ENCODE data around the gene TMSB10. TPM values are rescaled to one million over a fixed set of nuclear protein-coding genes. Genes with fewer than 3 reads are reported as not detected.

TMSB10 gene
- total RNA-seq, 1 donor from 2014 or later: 2,534 TPM

DNA sequence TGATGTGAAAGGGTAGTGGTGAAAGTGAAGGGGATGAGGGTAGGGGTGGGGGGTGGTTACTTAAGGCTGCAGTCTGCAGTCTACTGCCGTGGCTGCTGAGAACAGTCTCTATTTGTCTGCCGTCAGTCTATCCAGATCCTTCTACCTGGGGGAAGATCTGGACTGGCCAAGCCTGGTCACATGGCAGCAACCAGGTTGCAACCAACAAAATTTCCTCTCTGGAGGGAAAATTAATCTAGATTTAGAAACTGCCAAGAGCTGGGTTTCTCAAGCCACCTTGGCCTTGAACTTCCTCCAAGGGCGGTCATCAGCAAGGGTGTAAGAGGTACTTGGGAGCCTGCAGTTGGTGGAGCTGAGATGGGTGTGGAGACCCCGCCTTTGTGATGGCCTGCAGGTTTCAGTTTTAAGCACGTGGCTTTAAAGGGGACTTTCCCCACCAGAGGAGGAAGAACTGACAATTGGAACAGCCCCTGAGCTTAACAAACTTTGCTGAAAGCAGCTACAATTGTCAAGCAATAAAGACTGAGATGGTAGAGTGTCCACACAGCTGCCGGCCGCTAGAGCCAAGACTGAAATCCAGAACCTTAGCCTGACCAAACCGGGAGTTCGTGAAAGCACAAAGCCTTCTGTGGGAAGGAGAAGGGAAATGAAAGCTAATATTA, 34.1 kb downstream of the TMSB10 start:
- Mint-ChIP-seq H3K27me3 (ENCODE audit: unreplicated experiment) (no peaks in the 10 kb centered on the region), H3K4me1 (ENCODE audit: unreplicated experiment) (peaks cover 5% of the 10 kb centered on the region), H3K9me3 (ENCODE audit: unreplicated experiment) (no peaks in the 10 kb centered on the region), H3K4me3 (ENCODE audit: unreplicated experiment) (no peak overlapping the region), H3K36me3 (ENCODE audit: unreplicated experiment) (peaks cover 3% of the 10 kb centered on the region), H3K27ac (ENCODE audit: unreplicated experiment) (no peak overlapping the region)
- TF ChIP-seq, protein P1, sequence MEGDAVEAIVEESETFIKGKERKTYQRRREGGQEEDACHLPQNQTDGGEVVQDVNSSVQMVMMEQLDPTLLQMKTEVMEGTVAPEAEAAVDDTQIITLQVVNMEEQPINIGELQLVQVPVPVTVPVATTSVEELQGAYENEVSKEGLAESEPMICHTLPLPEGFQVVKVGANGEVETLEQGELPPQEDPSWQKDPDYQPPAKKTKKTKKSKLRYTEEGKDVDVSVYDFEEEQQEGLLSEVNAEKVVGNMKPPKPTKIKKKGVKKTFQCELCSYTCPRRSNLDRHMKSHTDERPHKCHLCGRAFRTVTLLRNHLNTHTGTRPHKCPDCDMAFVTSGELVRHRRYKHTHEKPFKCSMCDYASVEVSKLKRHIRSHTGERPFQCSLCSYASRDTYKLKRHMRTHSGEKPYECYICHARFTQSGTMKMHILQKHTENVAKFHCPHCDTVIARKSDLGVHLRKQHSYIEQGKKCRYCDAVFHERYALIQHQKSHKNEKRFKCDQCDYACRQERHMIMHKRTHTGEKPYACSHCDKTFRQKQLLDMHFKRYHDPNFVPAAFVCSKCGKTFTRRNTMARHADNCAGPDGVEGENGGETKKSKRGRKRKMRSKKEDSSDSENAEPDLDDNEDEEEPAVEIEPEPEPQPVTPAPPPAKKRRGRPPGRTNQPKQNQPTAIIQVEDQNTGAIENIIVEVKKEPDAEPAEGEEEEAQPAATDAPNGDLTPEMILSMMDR (IDR thresholded peaks at IDR 0.05): no peak
- no peak for DNase-seq (ENCODE audit: extremely low spot score, unreplicated experiment)

DNA sequence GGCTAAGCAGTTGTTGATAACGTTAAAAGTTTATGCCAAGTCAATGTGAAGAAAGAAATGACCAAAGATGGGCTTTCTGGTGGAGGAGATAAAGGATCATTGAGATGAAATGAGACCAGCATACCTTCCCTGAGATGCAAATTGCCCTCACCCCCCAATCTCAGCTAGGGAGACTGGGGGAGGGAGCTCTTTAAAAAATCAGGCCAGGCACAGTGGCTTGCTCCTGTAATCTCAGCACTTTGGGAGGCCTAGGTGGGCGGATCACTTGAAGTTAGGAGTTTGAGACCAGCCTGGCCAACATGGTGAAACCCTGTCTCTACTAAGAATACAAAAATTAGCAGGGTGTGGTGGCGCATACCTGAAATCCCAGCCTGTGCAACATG, 34.6 kb downstream of the TMSB10 start:
- TF ChIP-seq, protein P1 (IDR thresholded peaks at IDR 0.05): no peak
- DNase-seq (ENCODE audit: extremely low spot score, unreplicated experiment): no peak
- Mint-ChIP-seq H3K27ac (ENCODE audit: unreplicated experiment) (no peak overlapping the region), H3K4me3 (ENCODE audit: unreplicated experiment) (no peak overlapping the region), H3K27me3 (ENCODE audit: unreplicated experiment) (no peaks in the 10 kb centered on the region), H3K4me1 (ENCODE audit: unreplicated experiment) (peaks cover 5% of the 10 kb centered on the region), H3K9me3 (ENCODE audit: unreplicated experiment) (no peaks in the 10 kb centered on the region), H3K36me3 (ENCODE audit: unreplicated experiment) (peaks cover 3% of the 10 kb centered on the region)

DNA sequence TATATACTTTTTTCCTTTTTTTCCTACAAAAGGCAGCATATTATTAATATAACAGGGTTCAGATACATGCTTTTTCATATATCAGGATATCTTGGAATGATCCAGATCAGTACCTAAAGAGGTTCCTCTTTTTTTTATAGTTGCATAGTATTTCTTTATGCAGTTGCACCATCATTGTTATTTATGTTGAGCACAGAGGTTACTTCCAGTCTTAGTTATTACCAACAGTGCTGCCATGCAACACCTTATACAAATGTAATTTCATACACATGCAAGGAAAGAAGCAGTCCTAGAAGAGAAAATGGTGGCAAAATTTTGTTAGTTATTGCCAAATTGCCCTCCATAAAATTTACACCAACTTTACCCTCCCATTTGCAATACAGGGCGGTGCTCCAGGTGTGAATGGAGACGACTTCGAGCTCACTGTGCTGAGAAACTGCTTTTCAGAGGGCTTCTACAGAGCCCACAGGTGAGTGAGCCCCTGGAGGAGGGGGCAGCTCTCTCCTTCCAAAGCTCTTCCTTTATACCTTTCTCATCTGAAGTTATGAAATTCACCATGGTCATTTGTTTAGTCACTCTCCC, 35.5 kb downstream of the TMSB10 start:
- H3K27ac Mint-ChIP-seq (ENCODE audit: unreplicated experiment): no peak overlapping the region
- no peak overlapping the region for H3K4me3 Mint-ChIP-seq (ENCODE audit: unreplicated experiment)
- H3K36me3 Mint-ChIP-seq (ENCODE audit: unreplicated experiment): peaks cover 3% of the 10 kb centered on the region
- H3K9me3 Mint-ChIP-seq (ENCODE audit: unreplicated experiment): no peaks in the 10 kb centered on the region
- no peaks in the 10 kb centered on the region for H3K27me3 Mint-ChIP-seq (ENCODE audit: unreplicated experiment)
- peaks cover 7% of the 10 kb centered on the region for H3K4me1 Mint-ChIP-seq (ENCODE audit: unreplicated experiment)
- no peak for DNase-seq (ENCODE audit: extremely low spot score, unreplicated experiment)
- TF ChIP-seq, protein P1 (IDR thresholded peaks at IDR 0.05): no peak

DNA sequence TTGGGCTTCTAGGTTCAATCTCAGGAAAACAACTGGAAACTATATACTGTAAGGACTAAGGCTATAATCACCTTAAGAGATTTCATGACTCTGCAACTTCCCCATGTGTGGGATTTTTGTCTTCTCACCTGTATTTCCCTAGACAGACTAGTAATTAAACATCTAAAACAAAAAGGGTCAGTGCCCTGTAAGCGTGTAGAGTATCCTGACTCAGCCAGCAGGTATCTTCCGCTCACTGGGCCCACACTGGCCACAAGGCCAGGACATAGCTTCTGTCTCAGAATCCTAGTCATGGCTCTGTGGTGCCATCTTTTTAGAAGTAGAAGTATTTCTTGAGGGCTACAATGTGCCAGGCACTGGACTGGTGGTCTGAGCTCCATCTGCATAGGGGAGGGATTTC, 36.7 kb downstream of the TMSB10 start:
- Mint-ChIP-seq H3K27ac (ENCODE audit: unreplicated experiment) (no peak overlapping the region), H3K9me3 (ENCODE audit: unreplicated experiment) (no peaks in the 10 kb centered on the region), H3K4me1 (ENCODE audit: unreplicated experiment) (peaks cover 13% of the 10 kb centered on the region), H3K4me3 (ENCODE audit: unreplicated experiment) (no peak overlapping the region), H3K27me3 (ENCODE audit: unreplicated experiment) (no peaks in the 10 kb centered on the region), H3K36me3 (ENCODE audit: unreplicated experiment) (peaks cover 3% of the 10 kb centered on the region)
- no peak for DNase-seq (ENCODE audit: extremely low spot score, unreplicated experiment)
- TF ChIP-seq, protein P1 (IDR thresholded peaks at IDR 0.05): no peak

DNA sequence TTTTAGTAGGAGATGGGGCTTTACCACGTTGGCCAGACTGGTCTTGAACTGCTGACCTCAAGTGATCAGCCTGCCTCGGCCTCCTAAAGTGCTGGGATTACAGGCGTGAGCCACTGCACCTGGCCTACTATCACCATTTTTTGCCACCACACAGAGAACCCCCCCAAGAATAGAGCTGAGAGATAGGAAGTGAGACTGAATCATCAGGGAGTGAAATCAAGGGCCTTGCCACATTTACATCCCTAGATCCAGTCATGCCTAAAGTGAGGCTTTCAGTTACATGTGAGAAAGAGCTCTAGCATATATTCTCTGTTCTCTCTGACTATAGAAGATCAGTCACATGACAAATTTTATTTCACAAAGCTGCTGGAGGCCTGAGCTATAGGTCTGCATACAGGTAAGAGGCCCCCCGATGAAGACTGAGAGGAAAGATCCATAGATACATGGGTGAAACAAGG, 37.5 kb downstream of the TMSB10 start:
- DNase-seq (ENCODE audit: extremely low spot score, unreplicated experiment): no peak
- H3K4me1 Mint-ChIP-seq (ENCODE audit: unreplicated experiment): peaks cover 13% of the 10 kb centered on the region

More for the DNA sequence above, 37.5 kb downstream of the TMSB10 start:
- Mint-ChIP-seq H3K9me3 (ENCODE audit: unreplicated experiment) (no peaks in the 10 kb centered on the region), H3K27ac (ENCODE audit: unreplicated experiment) (no peak overlapping the region), H3K27me3 (ENCODE audit: unreplicated experiment) (no peaks in the 10 kb centered on the region), H3K36me3 (ENCODE audit: unreplicated experiment) (peaks cover 3% of the 10 kb centered on the region), H3K4me3 (ENCODE audit: unreplicated experiment) (no peak overlapping the region)
- TF ChIP-seq, protein P1 (IDR thresholded peaks at IDR 0.05): no peak

All from osteocyte (in vitro differentiated cells).